ENCODE results near the gene ADD1.

ADD1 gene

DNA sequence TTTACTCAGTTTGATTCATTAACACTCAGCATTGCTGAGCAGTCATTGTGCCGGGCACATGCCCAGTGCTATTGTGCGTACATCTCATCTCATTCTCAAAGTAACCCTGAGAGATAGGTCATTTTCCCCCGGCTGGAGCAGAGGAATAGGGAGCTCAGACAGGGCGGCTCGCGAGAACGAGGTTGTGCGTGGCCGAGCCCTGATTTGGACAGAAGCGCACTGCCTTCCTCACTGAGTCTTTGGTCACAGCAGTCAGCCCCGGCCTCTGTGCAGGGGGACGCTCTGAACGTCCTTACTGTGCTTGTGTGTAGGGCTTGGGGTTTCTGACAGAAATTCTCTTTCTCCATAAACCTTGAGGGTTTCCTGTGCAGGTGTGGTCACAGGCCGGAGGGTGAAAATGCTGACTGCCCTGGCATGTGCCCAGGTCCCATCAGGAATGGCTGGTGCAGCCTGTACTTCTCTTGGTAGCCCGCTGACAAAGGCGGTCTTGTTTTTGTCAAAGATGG lies 80.1 kb downstream of the ADD1 start:
- no peaks in the 10 kb centered on the region; the same call in 1 of the 2 replicates for H3K9me3 ChIP-seq (ENCODE audit: control insufficient read depth, insufficient read depth, low read length)
- H3K9ac ChIP-seq (ENCODE audit: low read depth, low read length): no peak overlapping the region
- H3K36me3 ChIP-seq (ENCODE audit: insufficient read depth, low read length): no peaks in the 10 kb centered on the region; the same call in 1 of the 2 replicates
- H3K4me1 ChIP-seq (ENCODE audit: insufficient read depth, low read length): peaks cover 17% of the 10 kb centered on the region; the same call in 1 of the 2 replicates

- no peaks in the 10 kb centered on the region; the same call in 1 of the 2 replicates for H3K9me3 ChIP-seq (ENCODE audit: control insufficient read depth, insufficient read depth, low read length)
Measured at GRCh38 chr4:2924286-2924685, 80.6 kb downstream of the ADD1 start.

GRCh38 chr4:2924765-2925301 lies 81.2 kb downstream of the ADD1 start:
- Histone ChIP-seq H3K4me1 (ENCODE audit: insufficient read depth, low read length) (peaks cover 17% of the 10 kb centered on the region; the same call in 1 of the 2 replicates), H3K36me3 (ENCODE audit: insufficient read depth, low read length) (no peaks in the 10 kb centered on the region; the same call in 1 of the 2 replicates), H3K9ac (ENCODE audit: low read depth, low read length) (no peak overlapping the region), H3K9me3 (ENCODE audit: control insufficient read depth, insufficient read depth, low read length) (no peaks in the 10 kb centered on the region; the same call in 1 of the 2 replicates)

More at GRCh38 chr4:2924286-2924685, 80.6 kb downstream of the ADD1 start:
- H3K36me3 ChIP-seq (ENCODE audit: insufficient read depth, low read length): no peaks in the 10 kb centered on the region; the same call in 1 of the 2 replicates
- H3K4me1 ChIP-seq (ENCODE audit: insufficient read depth, low read length): peaks cover 17% of the 10 kb centered on the region; the same call in 1 of the 2 replicates
- no peak overlapping the region for H3K9ac ChIP-seq (ENCODE audit: low read depth, low read length)

DNA sequence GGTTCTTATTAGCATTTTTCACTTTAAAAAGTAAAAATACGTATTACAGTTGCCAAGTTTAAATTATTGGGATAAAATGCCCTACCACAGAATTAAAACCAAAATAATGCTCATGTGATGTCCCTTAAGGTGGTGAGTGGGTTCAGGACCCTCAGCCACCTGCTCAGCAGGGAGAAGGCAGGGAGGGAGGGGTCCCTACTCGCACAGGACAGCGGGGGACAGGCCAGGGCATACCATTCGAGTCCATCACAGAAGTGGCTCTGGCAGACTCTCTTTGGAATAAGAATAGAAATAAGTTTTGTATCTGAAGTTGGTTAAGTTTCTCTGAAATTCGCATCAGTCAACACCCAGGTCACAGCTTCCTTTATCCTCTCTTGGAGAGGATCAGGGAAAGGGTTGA lies 81.9 kb downstream of the ADD1 start:
- H3K36me3 ChIP-seq (ENCODE audit: insufficient read depth, low read length): no peaks in the 10 kb centered on the region; the same call in 1 of the 2 replicates
- H3K4me1 ChIP-seq (ENCODE audit: insufficient read depth, low read length): peaks cover 17% of the 10 kb centered on the region; the same call in 1 of the 2 replicates

GRCh38 chr4:2925931-2926860 lies 82.6 kb downstream of the ADD1 start:
- H3K9ac ChIP-seq (ENCODE audit: low read depth, low read length): no peak overlapping the region
- peaks cover 17% of the 10 kb centered on the region; the same call in 1 of the 2 replicates for H3K4me1 ChIP-seq (ENCODE audit: insufficient read depth, low read length)
- no peaks in the 10 kb centered on the region; the same call in 1 of the 2 replicates for H3K9me3 ChIP-seq (ENCODE audit: control insufficient read depth, insufficient read depth, low read length)
- no peaks in the 10 kb centered on the region; the same call in 1 of the 2 replicates for H3K36me3 ChIP-seq (ENCODE audit: insufficient read depth, low read length)

More for the DNA sequence above, 81.9 kb downstream of the ADD1 start:
- Histone ChIP-seq H3K9ac (ENCODE audit: low read depth, low read length) (no peak overlapping the region), H3K9me3 (ENCODE audit: control insufficient read depth, insufficient read depth, low read length) (no peaks in the 10 kb centered on the region; the same call in 1 of the 2 replicates)

GRCh38 chr4:2927016-2927695 lies 83.5 kb downstream of the ADD1 start:
- Histone ChIP-seq H3K9me3 (ENCODE audit: control insufficient read depth, insufficient read depth, low read length) (no peaks in the 10 kb centered on the region; the same call in 1 of the 2 replicates), H3K9ac (ENCODE audit: low read depth, low read length) (no peak overlapping the region), H3K4me1 (ENCODE audit: insufficient read depth, low read length) (peaks cover 13% of the 10 kb centered on the region; the same call in 1 of the 2 replicates), H3K36me3 (ENCODE audit: insufficient read depth, low read length) (no peaks in the 10 kb centered on the region; the same call in 1 of the 2 replicates)

DNA sequence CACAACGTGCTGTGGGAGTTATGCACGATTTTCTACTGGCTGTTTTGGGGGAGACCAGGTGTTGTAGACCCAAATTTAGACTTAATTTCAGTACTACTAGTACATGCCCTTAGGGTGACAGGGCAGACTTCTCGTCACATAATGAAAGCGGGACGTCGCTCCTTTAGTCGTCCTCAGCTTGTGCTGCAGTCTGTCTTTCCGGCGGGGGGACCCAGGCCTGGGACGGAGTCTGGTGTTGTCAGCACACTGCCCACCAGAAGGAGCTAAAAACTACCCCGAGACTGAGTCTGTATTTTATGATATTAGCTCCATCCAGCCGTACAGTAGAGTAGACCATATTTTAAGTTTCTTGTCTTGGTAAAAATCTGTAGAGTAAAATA lies 84.0 kb downstream of the ADD1 start:
- peaks cover 9% of the 10 kb centered on the region; the same call in 1 of the 2 replicates for H3K4me1 ChIP-seq (ENCODE audit: insufficient read depth, low read length)
- H3K36me3 ChIP-seq (ENCODE audit: insufficient read depth, low read length): no peaks in the 10 kb centered on the region; the same call in 1 of the 2 replicates
- H3K9ac ChIP-seq (ENCODE audit: low read depth, low read length): no peak overlapping the region
- no peaks in the 10 kb centered on the region; the same call in 1 of the 2 replicates for H3K9me3 ChIP-seq (ENCODE audit: control insufficient read depth, insufficient read depth, low read length)

- no peak overlapping the region for H3K9ac ChIP-seq (ENCODE audit: low read depth, low read length)
- no peaks in the 10 kb centered on the region for H3K9me3 ChIP-seq (ENCODE audit: control insufficient read depth, insufficient read depth, low read length)
- peaks cover 8% of the 10 kb centered on the region; the same call in 1 of the 2 replicates for H3K4me1 ChIP-seq (ENCODE audit: insufficient read depth, low read length)
- H3K36me3 ChIP-seq (ENCODE audit: insufficient read depth, low read length): no peaks in the 10 kb centered on the region; the same call in 1 of the 2 replicates
Measured at GRCh38 chr4:2928242-2929176, 84.9 kb downstream of the ADD1 start.

GRCh38 chr4:2929469-2929868 lies 85.8 kb downstream of the ADD1 start:
- Histone ChIP-seq H3K9ac (ENCODE audit: low read depth, low read length) (no peak overlapping the region), H3K4me1 (ENCODE audit: insufficient read depth, low read length) (0 out of 2 replicates have a peak, but pooled peaks cover 4% of the 10 kb centered on the region), H3K36me3 (ENCODE audit: insufficient read depth, low read length) (no peaks in the 10 kb centered on the region; the same call in 1 of the 2 replicates), H3K9me3 (ENCODE audit: control insufficient read depth, insufficient read depth, low read length) (no peaks in the 10 kb centered on the region)

GRCh38 chr4:2930135-2930757 lies 86.6 kb downstream of the ADD1 start:
- H3K4me1 ChIP-seq (ENCODE audit: insufficient read depth, low read length): 0 out of 2 replicates have a peak, but pooled peaks cover 4% of the 10 kb centered on the region
- no peak overlapping the region for H3K9ac ChIP-seq (ENCODE audit: low read depth, low read length)
- H3K9me3 ChIP-seq (ENCODE audit: control insufficient read depth, insufficient read depth, low read length): no peaks in the 10 kb centered on the region
- no peaks in the 10 kb centered on the region; the same call in 1 of the 2 replicates for H3K36me3 ChIP-seq (ENCODE audit: insufficient read depth, low read length)

GRCh38 chr4:2930758-2931511 lies 87.3 kb downstream of the ADD1 start:
- no peak overlapping the region for H3K9ac ChIP-seq (ENCODE audit: low read depth, low read length)
- H3K36me3 ChIP-seq (ENCODE audit: insufficient read depth, low read length): no peaks in the 10 kb centered on the region; the same call in none of the 2 replicates
- no peaks in the 10 kb centered on the region for H3K9me3 ChIP-seq (ENCODE audit: control insufficient read depth, insufficient read depth, low read length)
- H3K4me1 ChIP-seq (ENCODE audit: insufficient read depth, low read length): peaks cover 7% of the 10 kb centered on the region; the same call in 1 of the 2 replicates
